Testis (tissue), 3 donors: ENCODE data around the gene SELENOI. TPM values are rescaled to one million over a fixed set of nuclear protein-coding genes. Genes with fewer than 3 reads are reported as not detected.

ENCODE experiments used
- DNase-seq: peaks from one replicate; pipeline ENCODE4 v3.0.0-alpha.2; 2019
- H3K27ac ChIP-seq, 2 donors: fragments of 200-600 bp; sonication (generic); one replicate each; pipeline ENCODE4 v1.5.1; 2019
- H3K27me3 ChIP-seq: fragments of 200-600 bp; sonication (generic); one replicate; pipeline ENCODE4 v1.5.1; 2019
- H3K36me3 ChIP-seq: fragments of 200-600 bp; sonication (generic); one replicate; pipeline ENCODE4 v1.5.1; 2017; ENCODE audit warnings: low read depth; ENCODE audit errors: missing control alignments
- H3K4me1 ChIP-seq: fragments of 200-600 bp; sonication (generic); one replicate; pipeline ENCODE4 v1.5.1; 2019
- H3K4me3 ChIP-seq, 2 donors: fragments of 200-600 bp; sonication (generic); one replicate each; pipeline ENCODE4 v1.5.1; 2017 to 2019
- H3K9me3 ChIP-seq: fragments of 200-600 bp; sonication (generic); one replicate; pipeline ENCODE4 v1.5.1; 2017
- POLR2A ChIP-seq: fragments of 450-650 bp; IDR thresholded peaks from one replicate; pipeline ENCODE4 v1.6.1; 2017; ENCODE audit warnings: antibody characterized with exemption, mild to moderate bottlenecking, moderate library complexity
- WGBS, 2 donors: methylation state at CpG; one replicate each; pipeline ENCODE4 v1.1.5; 2018; 5-methylcytosine and 5-hydroxymethylcytosine counted together
- intact Hi-C: fragments of 100-400 bp; cut with DNase I; formaldehyde crosslinking; loops from one replicate; pipeline ENCODE4 v1.15.1; 2023; ENCODE audit warnings: low total_unique reads
- polyA plus RNA-seq: library from polyadenylated mRNA; stranded (reverse); fragments of 350-450 nt; fragmentation: Illumina TruSeq; extraction: RNeasy Lipid Tissue Mini Kit (QIAGEN cat#74804); gene quantifications from one replicate; pipeline ENCODE4 v1.2.3, GENCODE V29; 2014; ENCODE audit warnings: low read depth, low replicate concordance; ENCODE audit not compliant: insufficient read depth
- total RNA-seq, 2 donors: library from RNA; depleted of rRNA; stranded (reverse); fragments of >200 nt; gene quantifications; one replicate each; pipeline ENCODE4 v1.2.3, GENCODE V29; 2016
- TF ChIP-seq, protein P1 (sequence below), 3 experiments: fragments of 450-650 bp in 2 of 3; fragments of 200-600 bp in 1 of 3; sonication (generic) in 1 of 3; IDR thresholded peaks; one replicate each; pipeline ENCODE4 v1.5.1; 2016 to 2019; ENCODE audit warnings: antibody characterized with exemption in 3 of 3, mild to moderate bottlenecking in 2 of 3, moderate library complexity in 1 of 3

The SELENOI gene
- total and polyA plus RNA-seq, 3 donors from 2014 or later: 8.7 to 26.7 (median 23.8) TPM

DNA sequence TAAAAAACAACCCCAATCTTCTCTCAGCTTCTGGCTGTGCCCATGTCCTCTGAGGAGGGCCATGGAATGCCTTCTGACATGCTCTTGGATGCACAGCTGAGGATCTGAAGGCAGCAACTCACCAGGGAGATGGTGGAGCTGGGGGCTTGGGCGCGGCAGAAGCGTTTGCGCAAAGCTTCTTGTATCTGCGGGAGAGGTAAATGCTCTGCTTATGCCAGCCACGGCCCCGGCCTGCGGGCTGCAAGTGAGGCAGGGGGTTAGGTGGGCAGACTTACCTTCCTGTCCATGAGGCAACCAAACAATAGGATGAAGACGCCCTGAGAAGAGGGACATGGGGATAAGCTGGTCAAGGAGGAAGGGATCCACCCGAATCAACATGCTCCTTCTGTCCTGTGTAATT, 36.0 kb upstream of the SELENOI start:
- H3K27ac ChIP-seq: no peak overlapping the region
- H3K27me3 ChIP-seq: no peaks in the 10 kb centered on the region
- no peak for DNase-seq
- H3K4me3 ChIP-seq: no peak overlapping the region
- H3K36me3 ChIP-seq: no peaks in the 10 kb centered on the region
- WGBS, 2 donors: 88 to 92% methylated on average over 10 of the region's 10 CpGs
- no peaks in the 10 kb centered on the region for H3K4me1 ChIP-seq
- no peaks in the 10 kb centered on the region for H3K9me3 ChIP-seq
- TF ChIP-seq POLR2A: no peak
- TF ChIP-seq, protein P1, sequence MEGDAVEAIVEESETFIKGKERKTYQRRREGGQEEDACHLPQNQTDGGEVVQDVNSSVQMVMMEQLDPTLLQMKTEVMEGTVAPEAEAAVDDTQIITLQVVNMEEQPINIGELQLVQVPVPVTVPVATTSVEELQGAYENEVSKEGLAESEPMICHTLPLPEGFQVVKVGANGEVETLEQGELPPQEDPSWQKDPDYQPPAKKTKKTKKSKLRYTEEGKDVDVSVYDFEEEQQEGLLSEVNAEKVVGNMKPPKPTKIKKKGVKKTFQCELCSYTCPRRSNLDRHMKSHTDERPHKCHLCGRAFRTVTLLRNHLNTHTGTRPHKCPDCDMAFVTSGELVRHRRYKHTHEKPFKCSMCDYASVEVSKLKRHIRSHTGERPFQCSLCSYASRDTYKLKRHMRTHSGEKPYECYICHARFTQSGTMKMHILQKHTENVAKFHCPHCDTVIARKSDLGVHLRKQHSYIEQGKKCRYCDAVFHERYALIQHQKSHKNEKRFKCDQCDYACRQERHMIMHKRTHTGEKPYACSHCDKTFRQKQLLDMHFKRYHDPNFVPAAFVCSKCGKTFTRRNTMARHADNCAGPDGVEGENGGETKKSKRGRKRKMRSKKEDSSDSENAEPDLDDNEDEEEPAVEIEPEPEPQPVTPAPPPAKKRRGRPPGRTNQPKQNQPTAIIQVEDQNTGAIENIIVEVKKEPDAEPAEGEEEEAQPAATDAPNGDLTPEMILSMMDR (IDR thresholded peaks at IDR 0.05): no peak
- intact Hi-C loops: no loop called here

DNA sequence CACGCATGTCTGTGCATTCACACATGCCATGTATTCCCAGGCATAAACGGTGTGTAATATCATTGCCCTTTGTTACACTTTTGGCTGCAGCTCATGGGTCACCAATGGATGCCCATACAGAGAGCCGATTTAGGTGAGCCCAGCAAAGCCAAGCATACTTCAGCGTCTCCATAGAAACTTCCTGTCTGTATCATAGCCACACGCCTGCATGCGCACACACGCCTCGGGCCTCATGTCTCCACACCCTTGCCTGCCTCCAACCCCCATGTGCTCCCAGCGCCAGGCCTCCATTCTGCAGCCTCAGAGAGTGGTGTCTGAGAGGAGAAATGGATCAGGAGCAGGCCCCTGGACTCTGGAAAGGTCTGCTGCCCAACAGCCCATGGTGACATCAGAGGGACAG, 33.5 kb upstream of the SELENOI start:
- no peak overlapping the region for H3K4me3 ChIP-seq
- H3K9me3 ChIP-seq: no peaks in the 10 kb centered on the region
- intact Hi-C loops: no loop called here
- TF ChIP-seq, protein P1 (IDR thresholded peaks at IDR 0.05): no peak
- no peaks in the 10 kb centered on the region for H3K36me3 ChIP-seq
- DNase-seq: no peak
- no peak overlapping the region for H3K27ac ChIP-seq
- 93 to 94% methylated on average over 8 to 9 of the region's 9 CpGs for WGBS, 2 donors
- no peaks in the 10 kb centered on the region for H3K27me3 ChIP-seq
- no peaks in the 10 kb centered on the region for H3K4me1 ChIP-seq

DNA sequence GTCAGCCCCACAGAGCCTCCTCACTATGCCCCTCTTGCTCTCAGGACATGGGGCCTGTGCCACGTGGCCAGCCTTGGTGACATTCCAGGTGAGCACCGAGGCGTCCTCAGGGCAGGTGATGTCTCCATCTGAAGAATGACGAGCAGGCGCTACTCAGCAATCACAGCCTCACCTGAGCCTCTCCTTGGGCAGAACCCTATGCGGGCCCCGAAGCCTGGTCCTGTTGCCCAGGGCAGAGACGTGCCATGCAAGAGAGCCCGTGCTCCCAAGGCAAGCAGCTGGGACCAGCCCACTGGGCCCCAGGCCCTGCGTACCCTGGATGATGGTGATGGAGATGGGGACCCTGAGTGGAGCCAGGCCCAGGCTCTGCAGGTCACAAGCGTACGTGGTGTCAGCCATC, 32.5 kb upstream of the SELENOI start:
- Histone ChIP-seq H3K4me3 (no peak overlapping the region), H3K36me3 (no peaks in the 10 kb centered on the region)
- 93 to 96% methylated on average over 7 to 12 of the region's 12 CpGs for WGBS, 2 donors

DNA sequence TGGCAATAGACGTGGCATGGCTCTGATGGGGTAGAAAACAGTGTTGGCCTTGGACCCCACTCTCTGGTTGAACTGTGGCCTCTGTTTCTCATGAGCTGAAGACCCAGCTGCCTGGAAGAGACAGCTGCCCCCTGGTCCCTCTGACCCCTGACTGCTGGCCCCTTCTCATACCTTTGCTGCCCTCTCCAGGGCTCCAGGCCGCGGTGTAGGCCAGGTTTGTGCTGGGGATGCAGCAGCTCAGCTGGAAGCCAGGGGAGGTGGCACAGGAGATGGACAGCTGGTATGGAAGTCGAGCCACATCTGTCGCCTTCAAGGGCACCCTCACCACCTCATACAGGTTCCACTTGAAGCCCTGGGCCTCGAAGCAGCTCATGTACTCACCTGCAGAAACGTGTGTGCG, 31.7 kb upstream of the SELENOI start:
- intact Hi-C loops: no loop called here
- H3K36me3 ChIP-seq: no peaks in the 10 kb centered on the region
- no peaks in the 10 kb centered on the region for H3K4me1 ChIP-seq
- H3K4me3 ChIP-seq: no peak overlapping the region
- no peak for DNase-seq
- no peak overlapping the region for H3K27ac ChIP-seq
- 87% methylated on average over 3 to 8 of the region's 8 CpGs for WGBS, 2 donors
- H3K27me3 ChIP-seq: no peaks in the 10 kb centered on the region
- no peaks in the 10 kb centered on the region for H3K9me3 ChIP-seq
- TF ChIP-seq, protein P1 (IDR thresholded peaks at IDR 0.05): no peak
- no peak for TF ChIP-seq POLR2A

More for the DNA sequence above, 32.5 kb upstream of the SELENOI start:
- Histone ChIP-seq H3K9me3 (no peaks in the 10 kb centered on the region), H3K4me1 (no peaks in the 10 kb centered on the region), H3K27me3 (no peaks in the 10 kb centered on the region), H3K27ac (no peak overlapping the region)
- DNase-seq: no peak
- TF ChIP-seq, protein P1 (IDR thresholded peaks at IDR 0.05): no peak
- no peak for TF ChIP-seq POLR2A
- intact Hi-C loops: no loop called here

DNA sequence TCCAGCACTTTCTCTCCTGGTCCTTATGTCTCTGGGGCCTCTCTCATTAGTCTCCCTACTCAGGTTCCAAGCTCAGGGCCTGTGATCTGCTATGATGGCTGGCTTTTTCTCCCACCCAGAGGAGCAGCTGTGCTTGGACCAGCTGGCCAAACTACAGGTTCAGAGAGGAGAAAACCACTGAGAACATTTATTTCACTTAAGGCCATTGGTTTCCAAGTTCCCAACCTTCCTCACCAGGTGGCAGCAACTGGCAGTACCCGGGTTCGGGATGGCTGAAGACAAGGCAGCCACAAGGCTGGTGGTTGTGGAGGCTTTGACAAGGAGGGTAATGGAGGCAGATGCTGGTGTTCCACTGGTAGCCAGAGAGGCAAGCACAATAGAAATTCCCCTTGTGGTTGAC, 29.9 kb upstream of the SELENOI start:
- no peaks in the 10 kb centered on the region for H3K9me3 ChIP-seq
- no peaks in the 10 kb centered on the region for H3K27me3 ChIP-seq
- H3K27ac ChIP-seq: no peak overlapping the region
- WGBS, 2 donors: 55 to 59% methylated on average over 2 of the region's 2 CpGs
- no peaks in the 10 kb centered on the region for H3K36me3 ChIP-seq
- TF ChIP-seq POLR2A: no peak
- TF ChIP-seq, protein P1 (IDR thresholded peaks at IDR 0.05): peak in 2 of 3 experiments; percentile 13
- intact Hi-C loops: no loop called here
- peak; percentile 55 for DNase-seq
- H3K4me1 ChIP-seq: no peaks in the 10 kb centered on the region
- no peak overlapping the region for H3K4me3 ChIP-seq
